ENCODE measurements around the gene HSD3B2. TPM values are rescaled to one million over a fixed set of nuclear protein-coding genes. Genes with fewer than 3 reads are reported as not detected.

HSD3B2 gene
- polyA plus RNA-seq, 1 donor (not counting 4 experiments of a cell fraction or from before 2014, with no cell fraction given) = not detected

DNA sequence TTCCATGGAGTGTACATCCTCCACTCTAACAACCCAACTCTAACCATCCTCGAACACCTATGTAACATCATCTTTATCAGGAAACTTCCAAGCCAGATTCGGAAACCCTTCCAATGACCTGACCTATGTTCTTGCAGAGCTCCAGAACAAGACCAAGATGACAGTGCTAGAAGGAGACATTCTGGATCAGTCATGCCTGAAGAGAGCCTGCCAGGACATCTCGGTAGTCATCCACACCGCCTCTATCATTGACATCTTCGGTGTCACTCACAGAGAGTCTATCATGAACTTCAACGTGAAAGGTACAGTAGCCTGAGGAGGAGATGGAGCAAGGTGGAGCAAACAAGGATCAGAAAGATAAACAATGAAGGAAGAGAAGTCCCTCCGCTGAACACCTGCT lies 56.0 kb downstream of the HSD3B2 start:
- Histone ChIP-seq H3K36me3 (ENCODE audit: control insufficient read depth in 2 of 2, extremely low read depth in 1 of 2, insufficient read depth in 2 of 2, low read length in 2 of 2) (no peaks in the 10 kb centered on the region), H3K79me2 (ENCODE audit: control insufficient read depth, insufficient read depth, low read length) (no peaks in the 10 kb centered on the region), H3K4me1 (ENCODE audit: control insufficient read depth, extremely low read depth, insufficient read depth, low read length) (peaks cover 10% of the 10 kb centered on the region), H3K4me3 (ENCODE audit: control insufficient read depth in 2 of 3, extremely low read depth in 1 of 3, insufficient read depth in 2 of 3, low read depth in 1 of 3, low read length in 3 of 3) (no peak overlapping the region), H3K4me2 (ENCODE audit: control insufficient read depth, extremely low read depth, insufficient read depth, low read depth, low read length) (no peak overlapping the region), H3K9ac (ENCODE audit: control insufficient read depth, extremely low read depth, insufficient read depth, low read length) (no peak overlapping the region), H2AFZ (ENCODE audit: control insufficient read depth, low read length) (no peak overlapping the region), H4K20me1 (ENCODE audit: control insufficient read depth, extremely low read depth, insufficient read depth, low read length) (no peaks in the 10 kb centered on the region), H3K9me1 (ENCODE audit: control insufficient read depth, extremely low read depth, insufficient read depth, low read length) (no peaks in the 10 kb centered on the region), H3K27ac (ENCODE audit: control insufficient read depth, insufficient read depth, low read length) (no peak overlapping the region), H3K9me3 (ENCODE audit: control insufficient read depth, low read depth, low read length) (no peaks in the 10 kb centered on the region), H3K27me3 (ENCODE audit: control insufficient read depth, extremely low read depth, insufficient read depth, low read length) (peaks cover 3% of the 10 kb centered on the region)
- FAIRE-seq (no peak), DNase-seq (ENCODE audit: low read depth, low spot score) (no peak)
- dilution Hi-C loops (cut with MboI; ENCODE audit: extremely low pct_ligation_motif_present, low sequenced_read_pairs) = no loop called here
- TF ChIP-seq, protein P1, sequence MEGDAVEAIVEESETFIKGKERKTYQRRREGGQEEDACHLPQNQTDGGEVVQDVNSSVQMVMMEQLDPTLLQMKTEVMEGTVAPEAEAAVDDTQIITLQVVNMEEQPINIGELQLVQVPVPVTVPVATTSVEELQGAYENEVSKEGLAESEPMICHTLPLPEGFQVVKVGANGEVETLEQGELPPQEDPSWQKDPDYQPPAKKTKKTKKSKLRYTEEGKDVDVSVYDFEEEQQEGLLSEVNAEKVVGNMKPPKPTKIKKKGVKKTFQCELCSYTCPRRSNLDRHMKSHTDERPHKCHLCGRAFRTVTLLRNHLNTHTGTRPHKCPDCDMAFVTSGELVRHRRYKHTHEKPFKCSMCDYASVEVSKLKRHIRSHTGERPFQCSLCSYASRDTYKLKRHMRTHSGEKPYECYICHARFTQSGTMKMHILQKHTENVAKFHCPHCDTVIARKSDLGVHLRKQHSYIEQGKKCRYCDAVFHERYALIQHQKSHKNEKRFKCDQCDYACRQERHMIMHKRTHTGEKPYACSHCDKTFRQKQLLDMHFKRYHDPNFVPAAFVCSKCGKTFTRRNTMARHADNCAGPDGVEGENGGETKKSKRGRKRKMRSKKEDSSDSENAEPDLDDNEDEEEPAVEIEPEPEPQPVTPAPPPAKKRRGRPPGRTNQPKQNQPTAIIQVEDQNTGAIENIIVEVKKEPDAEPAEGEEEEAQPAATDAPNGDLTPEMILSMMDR (optimal IDR thresholded peaks at IDR 0.05 in 1 of 3, IDR thresholded peaks at IDR 0.05 in 1 of 3, conservative IDR thresholded peaks at IDR 0.05 in 1 of 3; ENCODE audit: extremely low read depth in 1 of 3, insufficient read depth in 2 of 3, low read length in 3 of 3) = no peak
- no peak for TF ChIP-seq EZH2 (IDR thresholded peaks at IDR 0.05; ENCODE audit: low read length)

DNA sequence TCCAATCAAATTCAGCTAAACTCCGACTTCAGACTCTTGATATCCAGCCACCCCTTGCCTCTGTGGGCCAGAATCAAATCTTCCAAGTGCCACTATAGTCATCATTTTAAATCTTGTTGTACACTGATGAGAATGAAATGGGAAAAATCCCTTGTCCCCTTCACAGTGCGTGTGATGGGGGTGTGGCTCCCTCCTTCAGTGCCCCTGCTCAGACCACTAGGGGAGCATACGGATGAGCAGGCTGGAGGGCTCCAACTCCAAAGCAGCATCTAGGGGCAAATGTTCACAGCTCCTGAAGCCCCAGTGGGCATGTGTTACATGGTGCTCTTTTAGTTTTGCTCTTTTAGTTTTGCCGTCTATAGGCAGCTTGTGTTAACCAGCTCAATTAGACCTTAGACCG lies 56.6 kb downstream of the HSD3B2 start:
- no peaks in the 10 kb centered on the region for H3K36me3 ChIP-seq (ENCODE audit: control insufficient read depth in 2 of 2, extremely low read depth in 1 of 2, insufficient read depth in 2 of 2, low read length in 2 of 2)
- dilution Hi-C loops (cut with MboI; ENCODE audit: extremely low pct_ligation_motif_present, low sequenced_read_pairs) = no loop called here
- FAIRE-seq = no peak

More for the DNA sequence above, 56.6 kb downstream of the HSD3B2 start:
- H3K9me3 ChIP-seq (ENCODE audit: control insufficient read depth, low read depth, low read length) = no peaks in the 10 kb centered on the region
- no peaks in the 10 kb centered on the region for H4K20me1 ChIP-seq (ENCODE audit: control insufficient read depth, extremely low read depth, insufficient read depth, low read length)
- no peak overlapping the region for H3K27ac ChIP-seq (ENCODE audit: control insufficient read depth, insufficient read depth, low read length)
- H3K79me2 ChIP-seq (ENCODE audit: control insufficient read depth, insufficient read depth, low read length) = no peaks in the 10 kb centered on the region
- TF ChIP-seq, protein P1 (optimal IDR thresholded peaks at IDR 0.05 in 1 of 3, IDR thresholded peaks at IDR 0.05 in 1 of 3, conservative IDR thresholded peaks at IDR 0.05 in 1 of 3; ENCODE audit: extremely low read depth in 1 of 3, insufficient read depth in 2 of 3, low read length in 3 of 3) = no peak
- no peak for TF ChIP-seq EZH2 (IDR thresholded peaks at IDR 0.05; ENCODE audit: low read length)
- H3K4me1 ChIP-seq (ENCODE audit: control insufficient read depth, extremely low read depth, insufficient read depth, low read length) = peaks cover 10% of the 10 kb centered on the region
- H3K9ac ChIP-seq (ENCODE audit: control insufficient read depth, extremely low read depth, insufficient read depth, low read length) = no peak overlapping the region
- no peak for DNase-seq (ENCODE audit: low read depth, low spot score)
- H3K4me3 ChIP-seq (ENCODE audit: control insufficient read depth in 2 of 3, extremely low read depth in 1 of 3, insufficient read depth in 2 of 3, low read depth in 1 of 3, low read length in 3 of 3) = no peak overlapping the region
- H3K4me2 ChIP-seq (ENCODE audit: control insufficient read depth, extremely low read depth, insufficient read depth, low read depth, low read length) = no peak overlapping the region
- H3K27me3 ChIP-seq (ENCODE audit: control insufficient read depth, extremely low read depth, insufficient read depth, low read length) = peaks cover 3% of the 10 kb centered on the region
- no peak overlapping the region for H2AFZ ChIP-seq (ENCODE audit: control insufficient read depth, low read length)
- H3K9me1 ChIP-seq (ENCODE audit: control insufficient read depth, extremely low read depth, insufficient read depth, low read length) = no peaks in the 10 kb centered on the region

Data from keratinocyte (primary cell).